H1 (cell line): ENCODE results near the gene RAD9B. TPM values are rescaled to one million over a fixed set of nuclear protein-coding genes. Genes with fewer than 3 reads are reported as not detected.

Experiments used
- CTCF ChIA-PET: fragments of 300-600 bp; sonication (Branson Sonifier 250); formaldehyde crosslinking; loops from one replicate; lab custom pipeline; 2021; ENCODE audit not compliant: partially characterized antibody; lab: Charles Lee
- POLR2A ChIA-PET: fragments of 300-600 bp; sonication (Branson Sonifier 250); formaldehyde crosslinking; loops from one replicate; lab custom pipeline; 2021; ENCODE audit warnings: inconsistent platforms; ENCODE audit not compliant: partially characterized antibody; lab: Charles Lee
- DNase-seq, 2 experiments: peaks; one replicate each; pipeline versions ENCODE4 v3.0.0 to v3.0.0-alpha.2; 2010 to 2022; ENCODE audit warnings: low spot score in 2 of 2, low read depth in 1 of 2, mixed read lengths in 1 of 2
- FAIRE-seq: peaks from 2 replicates; lab custom pipeline; 2011; peaks lifted over from hg19 to GRCh38; lab: Jason Lieb, UNC
- H2AFZ ChIP-seq: 2 replicates; pipeline ENCODE4 v1.8.1; 2012; ENCODE audit warnings: low read length, inconsistent platforms
- H2AK5ac ChIP-seq: 2 replicates; pipeline ENCODE4 v1.6.1; 2013; ENCODE audit warnings: low read depth, low read length
- H2BK120ac ChIP-seq: replicated peaks from 2 replicates; pipeline ENCODE3; 2013; ENCODE audit warnings: low read depth, low read length, inconsistent platforms
- H2BK12ac ChIP-seq: 2 replicates; pipeline ENCODE4 v1.6.1; 2013; ENCODE audit warnings: low read depth, low read length
- H2BK15ac ChIP-seq: 2 replicates; pipeline ENCODE4 v1.6.1; 2013; ENCODE audit warnings: low read length
- H2BK20ac ChIP-seq: 2 replicates; pipeline ENCODE4 v1.6.1; 2013; ENCODE audit warnings: low read length
- H2BK5ac ChIP-seq: 2 replicates; pipeline ENCODE4 v1.6.1; 2013; ENCODE audit warnings: low read depth, low read length
- H3K14ac ChIP-seq: 2 replicates; pipeline ENCODE4 v1.6.1; 2013; ENCODE audit warnings: inconsistent platforms; ENCODE audit not compliant: insufficient read length
- H3K18ac ChIP-seq: 2 replicates; pipeline ENCODE4 v1.6.1; 2013; ENCODE audit warnings: low read length; ENCODE audit errors: extremely low read depth
- H3K23ac ChIP-seq: 2 replicates; pipeline ENCODE4 v1.6.1; 2013; ENCODE audit warnings: inconsistent platforms; ENCODE audit not compliant: insufficient read length
- H3K23me2 ChIP-seq: 2 replicates; pipeline ENCODE4 v1.6.1; 2013; ENCODE audit warnings: low read depth, low read length
- H3K27ac ChIP-seq: 2 replicates; pipeline ENCODE4 v1.6.1; 2011; ENCODE audit warnings: low read depth, low read length, inconsistent platforms
- H3K27me3 ChIP-seq, 4 experiments: replicated peaks in 1 of 4; 1 replicate in 1 of 4; 2 replicates in 3 of 4; pipeline versions ENCODE4 v1.6.1 to v1.8.1; 2011 to 2013; ENCODE audit warnings: low read length in 3 of 4, mild to moderate bottlenecking in 3 of 4, inconsistent platforms in 2 of 4, mixed read lengths in 2 of 4, moderate library complexity in 1 of 4; ENCODE audit not compliant: control insufficient read depth in 3 of 4, insufficient read depth in 3 of 4; ENCODE audit errors: extremely low read depth in 1 of 4
- H3K36me3 ChIP-seq, 4 experiments: 2 replicates each; pipeline versions ENCODE4 v1.6.1 to v1.8.1; 2011 to 2013; ENCODE audit warnings: mild to moderate bottlenecking in 4 of 4, low read length in 3 of 4, moderate library complexity in 2 of 4, control low read depth in 1 of 4, inconsistent platforms in 1 of 4; ENCODE audit not compliant: insufficient read depth in 4 of 4, control insufficient read depth in 2 of 4
- H3K4ac ChIP-seq: replicated peaks from 2 replicates; pipeline ENCODE3; 2013; ENCODE audit warnings: low read length, low read depth, mixed read lengths, inconsistent platforms; ENCODE audit not compliant: insufficient read length
- H3K4me1 ChIP-seq, 4 experiments: replicated peaks in 1 of 4; 1 replicate in 1 of 4; 2 replicates in 3 of 4; pipeline versions ENCODE4 v1.6.1 to v1.8.1; 2011 to 2013; ENCODE audit warnings: low read length in 3 of 4, inconsistent platforms in 2 of 4, mixed read lengths in 1 of 4; ENCODE audit not compliant: insufficient read depth in 4 of 4, control insufficient read depth in 3 of 4
- H3K4me2 ChIP-seq, 2 experiments: 2 replicates each; pipeline versions ENCODE4 v1.6.1 to v1.8.1; 2011 to 2013; ENCODE audit warnings: low read depth in 2 of 2, low read length in 2 of 2, control low read depth in 1 of 2, inconsistent platforms in 1 of 2, mild to moderate bottlenecking in 1 of 2; ENCODE audit not compliant: insufficient read depth in 1 of 2
- H3K4me3 ChIP-seq, 4 experiments: fragments of 200-600, 300-600 bp in 1 of 4; sonication (generic), shearing (Covaris generic), sonication (Bioruptor Twin) in 1 of 4; 2 replicates each; pipeline versions ENCODE4 v1.5.1 to v1.8.1; 2011 to 2016; ENCODE audit warnings: low read length in 4 of 4, low read depth in 3 of 4, control low read depth in 2 of 4, inconsistent platforms in 2 of 4, mild to moderate bottlenecking in 2 of 4, mixed read lengths in 1 of 4, moderate library complexity in 1 of 4; ENCODE audit not compliant: insufficient read depth in 2 of 4; ENCODE audit errors: extremely low read depth in 1 of 4
- H3K56ac ChIP-seq: replicated peaks from 2 replicates; pipeline ENCODE3; 2013; ENCODE audit warnings: low read depth, mild to moderate bottlenecking, mixed read lengths, low read length, inconsistent platforms; ENCODE audit not compliant: insufficient read length
- H3K79me1 ChIP-seq: 2 replicates; pipeline ENCODE4 v1.6.1; 2013; ENCODE audit warnings: low read depth, low read length, control low read depth
- H3K79me2 ChIP-seq, 2 experiments: 2 replicates each; pipeline versions ENCODE4 v1.6.1 to v1.8.1; 2012 to 2013; ENCODE audit warnings: low read length in 2 of 2, mild to moderate bottlenecking in 2 of 2, inconsistent platforms in 1 of 2; ENCODE audit not compliant: insufficient read depth in 2 of 2, control insufficient read depth in 1 of 2
- H3K9ac ChIP-seq, 4 experiments: replicated peaks in 1 of 4; 1 replicate in 1 of 4; 2 replicates in 3 of 4; pipeline versions ENCODE4 v1.6.1 to v1.8.1; 2011 to 2013; ENCODE audit warnings: low read depth in 3 of 4, low read length in 3 of 4, control low read depth in 2 of 4, mild to moderate bottlenecking in 2 of 4, moderate library complexity in 2 of 4, inconsistent platforms in 1 of 4; ENCODE audit errors: extremely low read depth in 1 of 4
- H3K9me3 ChIP-seq, 2 experiments: 2 replicates each; pipeline versions ENCODE4 v1.6.1 to v1.8.1; 2012 to 2013; ENCODE audit warnings: mild to moderate bottlenecking in 2 of 2, moderate library complexity in 2 of 2, control low read depth in 1 of 2, inconsistent platforms in 1 of 2, low read depth in 1 of 2, low read length in 1 of 2, mixed read lengths in 1 of 2; ENCODE audit not compliant: insufficient read depth in 2 of 2
- H4K20me1 ChIP-seq, 2 experiments: replicated peaks in 1 of 2; 2 replicates each; pipeline versions ENCODE3 to v1.8.1; 2011 to 2013; ENCODE audit warnings: inconsistent platforms in 2 of 2, low read length in 2 of 2, mild to moderate bottlenecking in 1 of 2; ENCODE audit not compliant: insufficient read depth in 2 of 2, control insufficient read depth in 1 of 2
- H4K5ac ChIP-seq: 2 replicates; pipeline ENCODE4 v1.6.1; 2013; ENCODE audit warnings: low read length, low read depth, mixed read lengths, inconsistent platforms; ENCODE audit not compliant: insufficient read length
- H4K8ac ChIP-seq: 2 replicates; pipeline ENCODE4 v1.8.0; 2013; ENCODE audit warnings: mild to moderate bottlenecking, moderate library complexity, low read length, inconsistent platforms; ENCODE audit not compliant: insufficient read depth; ENCODE audit errors: extremely low read depth
- H4K91ac ChIP-seq: replicated peaks from 2 replicates; pipeline ENCODE3; 2013; ENCODE audit warnings: low read length, mixed read lengths, inconsistent platforms; ENCODE audit not compliant: insufficient read length
- CBX5 ChIP-seq: fragments of 300-800, 300-1000 bp; sonication (generic); IDR thresholded peaks from 2 replicates; pipeline ENCODE4 v1.7.1; 2016; ENCODE audit warnings: antibody characterized with exemption, low read length, low read depth
- CEBPB ChIP-seq: IDR thresholded peaks from 2 replicates; pipeline ENCODE4 v1.6.1; 2012; ENCODE audit warnings: low read depth, low read length
- EZH2 ChIP-seq: fragments of 200-600 bp; sonication (generic); IDR thresholded peaks from 2 replicates; pipeline ENCODE4 v1.7.1; 2012; ENCODE audit warnings: low read depth, mild to moderate bottlenecking, moderate library complexity, low read length, inconsistent platforms; ENCODE audit not compliant: severe bottlenecking
- HDAC6 ChIP-seq: IDR thresholded peaks from one replicate; pipeline ENCODE4 v1.7.1; 2012; ENCODE audit warnings: low read depth, mild to moderate bottlenecking, inconsistent platforms, low read length, moderate library complexity
- JUND ChIP-seq: IDR thresholded peaks from 2 replicates; pipeline ENCODE4 v1.6.1; 2011; ENCODE audit warnings: mild to moderate bottlenecking, improper control_type of control experiment, low read length
- MAFK ChIP-seq: IDR thresholded peaks from 2 replicates; pipeline ENCODE4 v1.6.1; 2012; ENCODE audit warnings: low read depth, mild to moderate bottlenecking, improper control_type of control experiment, low read length
- PHF8 ChIP-seq: fragments of 200-600 bp; sonication (generic); conservative IDR thresholded peaks from 2 replicates; pipeline ENCODE4 v1.7.1; 2012; ENCODE audit warnings: low read depth, mild to moderate bottlenecking, inconsistent platforms, low read length, moderate library complexity
- RNF2 ChIP-seq: fragments of 200-900, 300-1000 bp; sonication (generic); IDR thresholded peaks from 2 replicates; pipeline ENCODE4 v1.7.1; 2016; ENCODE audit warnings: borderline replicate concordance, low read depth, mild to moderate bottlenecking, antibody characterized with exemption, low read length; ENCODE audit not compliant: poor library complexity, severe bottlenecking; ENCODE audit errors: missing control alignments
- TEAD4 ChIP-seq: IDR thresholded peaks from 2 replicates; pipeline ENCODE4 v1.6.1; 2012; ENCODE audit warnings: low read depth, low read length, inconsistent platforms, mixed read lengths
- ZNF274 ChIP-seq: IDR thresholded peaks from 2 replicates; pipeline ENCODE4 v1.7.0; 2012; ENCODE audit warnings: low read length, borderline replicate concordance; ENCODE audit errors: extremely low read depth
- WGBS, 2 experiments: shearing (Covaris generic) in 1 of 2; methylation state at CpG; one replicate each; pipeline versions ENCODE4 v1.1.6 to v1.1.7; 2013 to 2015; ENCODE audit warnings: low lambda C conversion rate in 2 of 2, mixed read lengths in 2 of 2, inconsistent platforms in 1 of 2, low coverage in 1 of 2, missing lambda C conversion rate in 1 of 2; ENCODE audit not compliant: insufficient replicate concordance in 2 of 2, insufficient coverage in 1 of 2, insufficient read length in 1 of 2; ENCODE audit errors: extremely low coverage in 1 of 2, missing lambda C conversion rate in 1 of 2; 5-methylcytosine and 5-hydroxymethylcytosine counted together
- polyA plus RNA-seq, 7 experiments: library from polyadenylated mRNA; depleted of rRNA in 3 of 7; stranded (reverse) in 5 of 7; unstranded in 2 of 7; fragments of >200 nt in 5 of 7; fragments of 200-250 nt in 2 of 7; gene quantifications; 1 replicate in 5 of 7; 2 replicates in 1 of 7; 4 replicates in 1 of 7; pipeline versions ENCODE4 v1.2.1 to v1.2.3, GENCODE V29; 2011 to 2013; ENCODE audit warnings: missing spikeins in 2 of 7, mixed read lengths in 2 of 7
- total RNA-seq: library from RNA; stranded (reverse); fragmentation: NEBNext Ultra II Directional; extraction: Animal tissue kit (Norgen Biotek cat#: 25700); gene quantifications from 2 replicates; pipeline ENCODE4 v1.2.1, GENCODE V29; 2021
- TF ChIP-seq, protein P1 (sequence below), 3 experiments: IDR thresholded peaks; 1 replicate in 2 of 3; 2 replicates in 1 of 3; pipeline versions ENCODE4 v1.5.1 to v1.6.1; 2011; ENCODE audit warnings: low read length in 3 of 3, mild to moderate bottlenecking in 3 of 3, inconsistent platforms in 2 of 3, low read depth in 1 of 3, moderate library complexity in 1 of 3; ENCODE audit not compliant: insufficient read depth in 1 of 3; ENCODE audit errors: control extremely low read depth in 1 of 3

Gene RAD9B
- total and polyA plus RNA-seq, 2 of the 8 experiments (the other 6 are each of a cell fraction or from before 2014, with no cell fraction given), result 0.06 TPM; not detected in 1

DNA sequence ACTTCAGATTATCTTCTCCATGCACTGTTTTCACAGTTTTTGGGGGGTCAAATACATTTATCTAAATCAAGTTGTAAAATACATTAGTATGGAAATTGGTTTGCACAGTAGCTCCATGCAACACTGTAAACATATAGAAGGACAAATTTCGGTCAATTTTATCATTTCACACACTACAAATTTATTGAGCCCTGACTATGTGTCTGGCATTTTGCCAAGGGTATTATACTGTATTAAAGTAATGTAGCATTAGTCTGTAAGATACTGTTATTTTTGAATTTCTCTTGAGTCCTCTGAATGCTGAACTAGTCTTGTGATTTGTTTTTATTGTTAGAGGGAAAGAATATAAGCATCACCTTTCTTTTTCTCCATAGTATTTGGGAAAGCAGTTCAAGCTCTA, 1.3 kb downstream of the RAD9B start:
- no peak overlapping the region for H3K56ac ChIP-seq
- H4K5ac ChIP-seq, result no peak overlapping the region
- H2AK5ac ChIP-seq, result no peak overlapping the region
- H3K14ac ChIP-seq, result no peak overlapping the region
- no peak overlapping the region for H3K18ac ChIP-seq
- no peaks in the 10 kb centered on the region for H4K20me1 ChIP-seq
- H3K4me1 ChIP-seq, result no peaks in the 10 kb centered on the region
- peaks cover 0 to 19% of the 10 kb centered on the region in 2 experiments; a peak in 2 of 4 replicates for H3K79me2 ChIP-seq
- no peak overlapping the region for H3K23ac ChIP-seq
- CTCF ChIA-PET, result interaction anchor here (0.6 to 2.5 kb wide), 6 partner anchors 9 to 97 kb away, joined by 3 to 9 read pairs (median 5); partner anchors contain the start of genes FAM216A and GPN3
- H3K4me3 ChIP-seq, result no peak overlapping the region
- no peak overlapping the region for H3K9ac ChIP-seq
- H2BK120ac ChIP-seq, result no peak overlapping the region
- H3K4ac ChIP-seq, result no peak overlapping the region
- H2BK20ac ChIP-seq, result no peak overlapping the region
- no peak overlapping the region for H2BK5ac ChIP-seq
- H2AFZ ChIP-seq, result no peak overlapping the region
- no peaks in the 10 kb centered on the region for H3K79me1 ChIP-seq
- peaks cover 4 to 5% of the 10 kb centered on the region in 2 experiments; a peak in 2 of 4 replicates for H3K9me3 ChIP-seq
- no peak for FAIRE-seq
- H3K27me3 ChIP-seq, result peaks cover 3 to 13% (median 12%) of the 10 kb centered on the region in 4 experiments
- peaks cover 4% of the 10 kb centered on the region; the same call in 1 of the 2 replicates for H3K23me2 ChIP-seq
- no peak overlapping the region for H2BK12ac ChIP-seq
- H3K4me2 ChIP-seq, result no peak overlapping the region
- H3K36me3 ChIP-seq, result no peaks in the 10 kb centered on the region; a peak in 1 of 8 replicates
- 93% methylated on average over 1 of the region's 1 CpG; no CpG with 5 or more reads in 1 of the 2 experiments for WGBS, 2 experiments
- H4K91ac ChIP-seq, result no peak overlapping the region
- H4K8ac ChIP-seq, result no peak overlapping the region
- DNase-seq, result no peak
- POLR2A ChIA-PET, result interaction anchor here (1.4 to 1.8 kb wide), 3 partner anchors 8 to 37 kb away, joined by 3 to 11 read pairs (median 6); partner anchors contain the start of genes FAM216A and GPN3
- no peak overlapping the region for H3K27ac ChIP-seq
- no peak overlapping the region for H2BK15ac ChIP-seq
- TF ChIP-seq, protein P1, sequence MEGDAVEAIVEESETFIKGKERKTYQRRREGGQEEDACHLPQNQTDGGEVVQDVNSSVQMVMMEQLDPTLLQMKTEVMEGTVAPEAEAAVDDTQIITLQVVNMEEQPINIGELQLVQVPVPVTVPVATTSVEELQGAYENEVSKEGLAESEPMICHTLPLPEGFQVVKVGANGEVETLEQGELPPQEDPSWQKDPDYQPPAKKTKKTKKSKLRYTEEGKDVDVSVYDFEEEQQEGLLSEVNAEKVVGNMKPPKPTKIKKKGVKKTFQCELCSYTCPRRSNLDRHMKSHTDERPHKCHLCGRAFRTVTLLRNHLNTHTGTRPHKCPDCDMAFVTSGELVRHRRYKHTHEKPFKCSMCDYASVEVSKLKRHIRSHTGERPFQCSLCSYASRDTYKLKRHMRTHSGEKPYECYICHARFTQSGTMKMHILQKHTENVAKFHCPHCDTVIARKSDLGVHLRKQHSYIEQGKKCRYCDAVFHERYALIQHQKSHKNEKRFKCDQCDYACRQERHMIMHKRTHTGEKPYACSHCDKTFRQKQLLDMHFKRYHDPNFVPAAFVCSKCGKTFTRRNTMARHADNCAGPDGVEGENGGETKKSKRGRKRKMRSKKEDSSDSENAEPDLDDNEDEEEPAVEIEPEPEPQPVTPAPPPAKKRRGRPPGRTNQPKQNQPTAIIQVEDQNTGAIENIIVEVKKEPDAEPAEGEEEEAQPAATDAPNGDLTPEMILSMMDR (IDR thresholded peaks at IDR 0.05; ENCODE audit: control extremely low read depth in 1 of 3, insufficient read depth in 1 of 3, low read depth in 1 of 3, low read length in 3 of 3), result no peak
- TF ChIP-seq HDAC6 (no peak), CBX5 (no peak), CEBPB (no peak), JUND (no peak), EZH2 (no peak), TEAD4 (no peak), RNF2 (no peak), PHF8 (no peak), ZNF274 (no peak), MAFK (no peak)
